NCI-H446 (cell line): ENCODE data around the gene SLC19A1.

Experiments used
- DNase-seq, 2 experiments: peaks; one replicate each; lab custom pipeline; 2025; lab: John Stamatoyannopoulos, UW

The SLC19A1 gene

GRCh38 chr21:45545236-45545570 lies 3.0 kb upstream of the SLC19A1 start:
- no peak for DNase-seq

GRCh38 chr21:45544449-45545235 lies 2.4 kb upstream of the SLC19A1 start:
- no peak for DNase-seq

- no peak for DNase-seq
These were observed 1.6 kb upstream of the SLC19A1 start for GRCh38 chr21:45543710-45544448.

GRCh38 chr21:45543371-45543709 lies 1.1 kb upstream of the SLC19A1 start:
- DNase-seq: no peak

GRCh38 chr21:45542667-45543370 lies 579 bp upstream of the SLC19A1 start:
- DNase-seq: no peak

- DNase-seq: peak; percentile 39 to 71
These were observed 810 bp downstream of the SLC19A1 start for GRCh38 chr21:45541221-45542039.

GRCh38 chr21:45540601-45540970 lies 1.7 kb downstream of the SLC19A1 start:
- DNase-seq: no peak

GRCh38 chr21:45539796-45540600 lies 2.2 kb downstream of the SLC19A1 start:
- DNase-seq: no peak

GRCh38 chr21:45539046-45539795 lies 3.0 kb downstream of the SLC19A1 start:
- DNase-seq: no peak

GRCh38 chr21:45538381-45539045 lies 3.7 kb downstream of the SLC19A1 start:
- DNase-seq: no peak

GRCh38 chr21:45537746-45538291 lies 4.4 kb downstream of the SLC19A1 start:
- no peak for DNase-seq

GRCh38 chr21:45537111-45537745 lies 5.0 kb downstream of the SLC19A1 start:
- DNase-seq: no peak

- DNase-seq: no peak
These were observed 5.7 kb downstream of the SLC19A1 start for GRCh38 chr21:45536301-45537081.

GRCh38 chr21:45535341-45536081 lies 6.7 kb downstream of the SLC19A1 start:
- DNase-seq: no peak

GRCh38 chr21:45534636-45535331 lies 7.5 kb downstream of the SLC19A1 start:
- no peak for DNase-seq

GRCh38 chr21:45533846-45534635 lies 8.2 kb downstream of the SLC19A1 start:
- no peak for DNase-seq
